Tibial nerve (tissue), 4 donors: ENCODE results near the gene VSTM2B.
"Not testable (repeated sequence)": the region's sequence is repeated elsewhere in the genome, so short reads cannot be mapped to it uniquely, and the experiment has no call there.

Experiments
- CTCF ChIP-seq, 5 experiments: fragments of 200-600 bp in 3 of 5; fragments of 450-650 bp in 2 of 5; sonication (generic) in 3 of 5; IDR thresholded peaks; one replicate each; pipeline ENCODE4 v1.5.1; 2016 to 2019; ENCODE audit warnings: antibody characterized with exemption in 5 of 5, mild to moderate bottlenecking in 3 of 5, moderate library complexity in 2 of 5
- EP300 ChIP-seq, 2 donors: sonication (generic); formaldehyde crosslinking; IDR thresholded peaks; one replicate each; pipeline ENCODE4 v1.6.1; 2017; ENCODE audit warnings: antibody characterized with exemption in 2 of 2, mild to moderate bottlenecking in 1 of 2
- POLR2A ChIP-seq, 2 donors: fragments of 450-650 bp; IDR thresholded peaks; one replicate each; pipeline ENCODE4 v1.6.1; 2017; ENCODE audit warnings: antibody characterized with exemption in 2 of 2, mild to moderate bottlenecking in 2 of 2, moderate library complexity in 2 of 2

- TF ChIP-seq EP300, CTCF, POLR2A (IDR thresholded peaks at IDR 0.05): not testable (repeated sequence)
Observed at GRCh38 chr19:29486961-29487360, 38.8 kb upstream of the VSTM2B start.
